ENCODE measurements around the gene LCN2. TPM values are rescaled to one million over a fixed set of nuclear protein-coding genes. Genes with fewer than 3 reads are reported as not detected.

LCN2 gene
- total RNA-seq, 1 donor from 2014 or later = not detected

GRCh38 chr9:128169925-128170324 lies 20.7 kb downstream of the LCN2 start:
- Histone ChIP-seq H3K36me3 (peaks cover 61 to 69% of the 10 kb centered on the region in 2 donors), H3K9me3 (no peaks in the 10 kb centered on the region), H3K4me3 (no peak overlapping the region), H3K4me1 (no peaks in the 10 kb centered on the region), H3K27me3 (no peaks in the 10 kb centered on the region), H3K27ac (no peak overlapping the region)
- DNase-seq (ENCODE audit: low spot score in 2 of 2) = no peak
- TF ChIP-seq CTCF (IDR thresholded peaks at IDR 0.05) = no peak
- intact Hi-C loops (cut with DNase I) = no loop called here

- Histone ChIP-seq H3K27me3 (no peaks in the 10 kb centered on the region), H3K27ac (no peak overlapping the region), H3K9me3 (no peaks in the 10 kb centered on the region), H3K4me1 (no peaks in the 10 kb centered on the region), H3K36me3 (peaks cover 67 to 71% of the 10 kb centered on the region in 2 donors), H3K4me3 (no peak overlapping the region)
- no peak for TF ChIP-seq CTCF (IDR thresholded peaks at IDR 0.05)
- DNase-seq (ENCODE audit: low spot score in 2 of 2) = no peak
- intact Hi-C loops (cut with DNase I) = no loop called here
Observed at GRCh38 chr9:128174062-128174461, 24.8 kb downstream of the LCN2 start.

DNA sequence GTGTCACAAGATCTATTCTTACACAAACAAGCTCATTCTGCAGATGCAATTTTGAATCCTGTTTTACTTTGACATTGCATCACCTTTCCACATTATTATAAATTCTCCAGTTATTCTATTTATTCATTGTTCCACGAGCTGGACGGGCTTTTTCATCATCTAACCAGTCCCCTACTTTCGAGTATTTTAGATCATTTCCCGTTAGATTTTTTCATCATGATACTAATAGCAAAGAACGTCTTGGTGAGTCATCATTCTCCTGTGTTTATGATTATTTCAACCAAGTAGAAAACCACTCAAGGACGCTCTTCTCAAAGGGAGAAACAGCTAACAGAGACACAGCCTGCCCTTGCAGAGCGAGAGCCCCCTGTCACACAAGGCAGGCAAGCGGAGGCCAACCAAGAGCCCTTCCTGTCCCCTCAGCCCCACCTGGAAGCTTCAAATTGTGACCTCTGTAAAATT lies 25.9 kb downstream of the LCN2 start:
- Histone ChIP-seq H3K4me1 (no peaks in the 10 kb centered on the region), H3K9me3 (no peaks in the 10 kb centered on the region), H3K27ac (no peak overlapping the region), H3K27me3 (no peaks in the 10 kb centered on the region), H3K36me3 (peaks cover 67 to 71% of the 10 kb centered on the region in 2 donors), H3K4me3 (no peak overlapping the region)
- TF ChIP-seq CTCF (IDR thresholded peaks at IDR 0.05) = no peak
- no peak for DNase-seq (ENCODE audit: low spot score in 2 of 2)
- intact Hi-C loops (cut with DNase I) = no loop called here

DNA sequence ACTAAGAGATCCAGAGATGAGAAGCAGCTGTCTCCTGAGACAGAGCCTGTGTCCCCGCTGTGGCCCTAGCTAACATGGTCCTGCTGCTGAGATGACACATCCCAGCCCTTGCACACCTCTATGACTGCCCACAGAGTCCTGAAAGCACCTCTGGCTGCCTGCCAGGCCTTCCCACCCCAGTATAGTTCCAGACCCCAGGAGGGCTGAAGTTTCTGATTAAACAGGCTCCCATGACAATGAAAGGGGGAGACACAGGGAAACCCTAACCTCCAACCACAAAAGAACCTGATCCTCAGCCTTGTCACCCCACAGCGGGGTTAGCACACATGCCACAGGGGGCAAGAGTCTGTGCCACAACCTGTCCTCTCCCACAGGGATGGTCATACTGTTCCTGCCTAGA lies 26.5 kb downstream of the LCN2 start:
- TF ChIP-seq CTCF (IDR thresholded peaks at IDR 0.05) = no peak
- Histone ChIP-seq H3K9me3 (no peaks in the 10 kb centered on the region), H3K4me3 (no peak overlapping the region), H3K4me1 (no peaks in the 10 kb centered on the region), H3K27ac (no peak overlapping the region), H3K27me3 (no peaks in the 10 kb centered on the region), H3K36me3 (peaks cover 67 to 73% of the 10 kb centered on the region in 2 donors)
- intact Hi-C loops (cut with DNase I) = no loop called here
- no peak for DNase-seq (ENCODE audit: low spot score in 2 of 2)

DNA sequence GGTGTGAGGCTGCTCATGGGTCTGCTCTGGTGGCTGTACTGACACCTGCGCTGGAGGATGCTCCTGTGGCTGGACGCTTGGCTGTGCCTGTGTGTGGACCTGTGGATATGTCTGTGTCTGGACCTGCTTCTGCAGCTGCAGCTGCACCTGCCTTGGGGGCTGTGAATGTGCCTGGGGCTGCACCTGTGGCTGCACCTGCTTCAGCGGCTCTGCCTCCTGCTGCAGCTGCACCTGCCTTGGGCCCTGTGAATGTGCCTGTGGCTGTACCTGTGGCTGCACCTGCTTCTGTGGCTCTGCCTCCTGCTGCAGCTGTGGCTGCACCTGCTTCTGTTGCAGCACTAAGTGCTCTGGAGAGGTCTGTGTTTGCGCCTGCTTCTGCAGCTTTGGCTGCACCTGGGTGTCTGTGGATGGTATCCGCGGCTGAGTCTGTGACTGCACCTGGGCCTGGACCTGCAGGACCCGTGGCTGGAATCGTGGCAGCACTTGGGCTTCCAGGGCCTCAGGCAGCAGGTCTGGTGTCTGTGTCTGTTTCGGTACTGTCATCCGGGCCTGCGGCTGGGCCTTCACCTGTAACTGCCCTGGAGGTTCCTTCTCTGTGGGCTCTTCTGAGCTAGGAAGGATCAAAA lies 29.7 kb downstream of the LCN2 start:
- no peak for TF ChIP-seq CTCF (IDR thresholded peaks at IDR 0.05)
- Histone ChIP-seq H3K27ac (no peak overlapping the region), H3K9me3 (no peaks in the 10 kb centered on the region), H3K4me3 (no peak overlapping the region), H3K36me3 (peaks cover 74 to 82% of the 10 kb centered on the region in 2 donors), H3K27me3 (no peaks in the 10 kb centered on the region), H3K4me1 (no peaks in the 10 kb centered on the region)
- intact Hi-C loops (cut with DNase I) = no loop called here
- no peak for DNase-seq (ENCODE audit: low spot score in 2 of 2)

DNA sequence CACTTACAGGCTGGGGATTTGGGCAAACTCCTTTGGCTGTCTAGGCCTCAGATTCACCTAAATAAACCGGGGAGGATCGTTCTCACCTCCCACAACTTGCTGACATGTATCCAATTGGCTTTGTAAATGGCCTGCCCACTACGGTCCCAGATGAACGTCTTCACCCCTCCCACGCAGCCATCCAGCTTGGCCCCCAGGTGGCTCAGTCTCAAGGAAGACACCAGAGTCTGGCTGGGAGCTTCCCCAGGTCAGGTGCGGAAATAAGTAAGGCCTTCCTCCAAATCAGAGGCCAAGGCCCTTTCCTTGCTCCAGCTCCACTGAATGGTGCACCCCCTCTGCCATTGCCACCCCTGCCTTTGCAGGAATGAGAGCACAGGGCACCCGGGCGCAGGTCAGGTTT lies 30.7 kb downstream of the LCN2 start:
- intact Hi-C loops (cut with DNase I) = no loop called here
- no peak overlapping the region for H3K27ac ChIP-seq
- H3K4me1 ChIP-seq = no peaks in the 10 kb centered on the region
- H3K4me3 ChIP-seq = no peak overlapping the region
- H3K27me3 ChIP-seq = no peaks in the 10 kb centered on the region
- no peaks in the 10 kb centered on the region for H3K9me3 ChIP-seq
- no peak for DNase-seq (ENCODE audit: low spot score in 2 of 2)
- TF ChIP-seq CTCF (IDR thresholded peaks at IDR 0.05) = no peak
- peaks cover 73 to 81% of the 10 kb centered on the region in 2 donors for H3K36me3 ChIP-seq
